ENCODE data around the gene LRRC7. TPM values are rescaled to one million over a fixed set of nuclear protein-coding genes. Genes with fewer than 3 reads are reported as not detected.

Gene LRRC7
- total and polyA plus RNA-seq, 2 of the 8 experiments (the other 6 are each of a cell fraction or from before 2014, with no cell fraction given): 0.03 to 0.17 TPM

DNA sequence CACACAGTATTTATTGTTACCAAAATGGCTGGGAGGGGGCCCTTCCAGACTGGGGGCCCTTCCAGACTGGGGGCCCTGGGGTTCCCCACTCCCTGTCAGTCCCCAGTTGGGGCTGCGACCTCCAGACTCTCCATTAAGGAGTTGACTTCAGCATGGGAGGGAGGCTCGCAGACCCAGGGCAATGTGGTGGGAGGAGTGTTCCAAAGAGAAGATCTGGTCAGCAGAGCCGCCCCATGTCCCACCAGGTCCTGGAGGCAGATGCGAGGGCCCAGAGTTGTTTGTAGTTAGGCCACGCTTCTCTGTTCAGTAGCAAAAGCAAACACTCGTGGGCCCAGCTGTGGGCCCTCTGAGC is 352.2 kb downstream of the LRRC7 start (continued):
- TF ChIP-seq, protein P1, sequence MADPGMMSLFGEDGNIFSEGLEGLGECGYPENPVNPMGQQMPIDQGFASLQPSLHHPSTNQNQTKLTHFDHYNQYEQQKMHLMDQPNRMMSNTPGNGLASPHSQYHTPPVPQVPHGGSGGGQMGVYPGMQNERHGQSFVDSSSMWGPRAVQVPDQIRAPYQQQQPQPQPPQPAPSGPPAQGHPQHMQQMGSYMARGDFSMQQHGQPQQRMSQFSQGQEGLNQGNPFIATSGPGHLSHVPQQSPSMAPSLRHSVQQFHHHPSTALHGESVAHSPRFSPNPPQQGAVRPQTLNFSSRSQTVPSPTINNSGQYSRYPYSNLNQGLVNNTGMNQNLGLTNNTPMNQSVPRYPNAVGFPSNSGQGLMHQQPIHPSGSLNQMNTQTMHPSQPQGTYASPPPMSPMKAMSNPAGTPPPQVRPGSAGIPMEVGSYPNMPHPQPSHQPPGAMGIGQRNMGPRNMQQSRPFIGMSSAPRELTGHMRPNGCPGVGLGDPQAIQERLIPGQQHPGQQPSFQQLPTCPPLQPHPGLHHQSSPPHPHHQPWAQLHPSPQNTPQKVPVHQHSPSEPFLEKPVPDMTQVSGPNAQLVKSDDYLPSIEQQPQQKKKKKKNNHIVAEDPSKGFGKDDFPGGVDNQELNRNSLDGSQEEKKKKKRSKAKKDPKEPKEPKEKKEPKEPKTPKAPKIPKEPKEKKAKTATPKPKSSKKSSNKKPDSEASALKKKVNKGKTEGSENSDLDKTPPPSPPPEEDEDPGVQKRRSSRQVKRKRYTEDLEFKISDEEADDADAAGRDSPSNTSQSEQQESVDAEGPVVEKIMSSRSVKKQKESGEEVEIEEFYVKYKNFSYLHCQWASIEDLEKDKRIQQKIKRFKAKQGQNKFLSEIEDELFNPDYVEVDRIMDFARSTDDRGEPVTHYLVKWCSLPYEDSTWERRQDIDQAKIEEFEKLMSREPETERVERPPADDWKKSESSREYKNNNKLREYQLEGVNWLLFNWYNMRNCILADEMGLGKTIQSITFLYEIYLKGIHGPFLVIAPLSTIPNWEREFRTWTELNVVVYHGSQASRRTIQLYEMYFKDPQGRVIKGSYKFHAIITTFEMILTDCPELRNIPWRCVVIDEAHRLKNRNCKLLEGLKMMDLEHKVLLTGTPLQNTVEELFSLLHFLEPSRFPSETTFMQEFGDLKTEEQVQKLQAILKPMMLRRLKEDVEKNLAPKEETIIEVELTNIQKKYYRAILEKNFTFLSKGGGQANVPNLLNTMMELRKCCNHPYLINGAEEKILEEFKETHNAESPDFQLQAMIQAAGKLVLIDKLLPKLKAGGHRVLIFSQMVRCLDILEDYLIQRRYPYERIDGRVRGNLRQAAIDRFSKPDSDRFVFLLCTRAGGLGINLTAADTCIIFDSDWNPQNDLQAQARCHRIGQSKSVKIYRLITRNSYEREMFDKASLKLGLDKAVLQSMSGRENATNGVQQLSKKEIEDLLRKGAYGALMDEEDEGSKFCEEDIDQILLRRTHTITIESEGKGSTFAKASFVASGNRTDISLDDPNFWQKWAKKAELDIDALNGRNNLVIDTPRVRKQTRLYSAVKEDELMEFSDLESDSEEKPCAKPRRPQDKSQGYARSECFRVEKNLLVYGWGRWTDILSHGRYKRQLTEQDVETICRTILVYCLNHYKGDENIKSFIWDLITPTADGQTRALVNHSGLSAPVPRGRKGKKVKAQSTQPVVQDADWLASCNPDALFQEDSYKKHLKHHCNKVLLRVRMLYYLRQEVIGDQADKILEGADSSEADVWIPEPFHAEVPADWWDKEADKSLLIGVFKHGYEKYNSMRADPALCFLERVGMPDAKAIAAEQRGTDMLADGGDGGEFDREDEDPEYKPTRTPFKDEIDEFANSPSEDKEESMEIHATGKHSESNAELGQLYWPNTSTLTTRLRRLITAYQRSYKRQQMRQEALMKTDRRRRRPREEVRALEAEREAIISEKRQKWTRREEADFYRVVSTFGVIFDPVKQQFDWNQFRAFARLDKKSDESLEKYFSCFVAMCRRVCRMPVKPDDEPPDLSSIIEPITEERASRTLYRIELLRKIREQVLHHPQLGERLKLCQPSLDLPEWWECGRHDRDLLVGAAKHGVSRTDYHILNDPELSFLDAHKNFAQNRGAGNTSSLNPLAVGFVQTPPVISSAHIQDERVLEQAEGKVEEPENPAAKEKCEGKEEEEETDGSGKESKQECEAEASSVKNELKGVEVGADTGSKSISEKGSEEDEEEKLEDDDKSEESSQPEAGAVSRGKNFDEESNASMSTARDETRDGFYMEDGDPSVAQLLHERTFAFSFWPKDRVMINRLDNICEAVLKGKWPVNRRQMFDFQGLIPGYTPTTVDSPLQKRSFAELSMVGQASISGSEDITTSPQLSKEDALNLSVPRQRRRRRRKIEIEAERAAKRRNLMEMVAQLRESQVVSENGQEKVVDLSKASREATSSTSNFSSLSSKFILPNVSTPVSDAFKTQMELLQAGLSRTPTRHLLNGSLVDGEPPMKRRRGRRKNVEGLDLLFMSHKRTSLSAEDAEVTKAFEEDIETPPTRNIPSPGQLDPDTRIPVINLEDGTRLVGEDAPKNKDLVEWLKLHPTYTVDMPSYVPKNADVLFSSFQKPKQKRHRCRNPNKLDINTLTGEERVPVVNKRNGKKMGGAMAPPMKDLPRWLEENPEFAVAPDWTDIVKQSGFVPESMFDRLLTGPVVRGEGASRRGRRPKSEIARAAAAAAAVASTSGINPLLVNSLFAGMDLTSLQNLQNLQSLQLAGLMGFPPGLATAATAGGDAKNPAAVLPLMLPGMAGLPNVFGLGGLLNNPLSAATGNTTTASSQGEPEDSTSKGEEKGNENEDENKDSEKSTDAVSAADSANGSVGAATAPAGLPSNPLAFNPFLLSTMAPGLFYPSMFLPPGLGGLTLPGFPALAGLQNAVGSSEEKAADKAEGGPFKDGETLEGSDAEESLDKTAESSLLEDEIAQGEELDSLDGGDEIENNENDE (IDR thresholded peaks at IDR 0.05; ENCODE audit: insufficient replicate concordance, low read length): no peak
- TF ChIP-seq POU5F1 (IDR thresholded peaks at IDR 0.05; ENCODE audit: low read depth, low read length) (no peak), SP1 (IDR thresholded peaks at IDR 0.05; ENCODE audit: low read depth, low read length) (no peak), BACH1 (IDR thresholded peaks at IDR 0.05; ENCODE audit: low read length) (no peak), KDM4A (IDR thresholded peaks at IDR 0.05; ENCODE audit: low read depth, low read length, severe bottlenecking) (no peak), BCL11A (IDR thresholded peaks at IDR 0.05; ENCODE audit: low read depth in 2 of 2, low read length in 2 of 2) (no peak), CHD2 (IDR thresholded peaks at IDR 0.05; ENCODE audit: low read length) (no peak), RBBP5 (IDR thresholded peaks at IDR 0.05; ENCODE audit: borderline replicate concordance, low read depth, low read length) (no peak), EZH2 (IDR thresholded peaks at IDR 0.05; ENCODE audit: low read depth, low read length, severe bottlenecking) (no peak)
